H9 (cell line): ENCODE measurements around the gene PPP1R13B. TPM values are rescaled to one million over a fixed set of nuclear protein-coding genes. Genes with fewer than 3 reads are reported as not detected.

Experiments
- DNase-seq: peaks from one replicate; pipeline ENCODE4 v3.0.0-alpha.2; 2017
- H2AFZ ChIP-seq: one replicate; pipeline ENCODE4 v1.6.1; 2013; ENCODE audit warnings: mild to moderate bottlenecking, low read length, control low read depth, moderate library complexity
- H2AK5ac ChIP-seq: 2 replicates; pipeline ENCODE4 v1.6.1; 2013; ENCODE audit warnings: low read length, control low read depth, mixed read lengths; ENCODE audit not compliant: insufficient read length
- H2BK120ac ChIP-seq: one replicate; pipeline ENCODE4 v1.6.1; 2013; ENCODE audit warnings: low read depth, mild to moderate bottlenecking, low read length, control low read depth, inconsistent platforms; ENCODE audit not compliant: poor library complexity, severe bottlenecking
- H2BK12ac ChIP-seq: 2 replicates; pipeline ENCODE4 v1.6.1; 2013; ENCODE audit warnings: low read length, control low read depth, mixed read lengths, low read depth; ENCODE audit not compliant: insufficient read length
- H2BK15ac ChIP-seq: 2 replicates; pipeline ENCODE4 v1.6.1; 2013; ENCODE audit warnings: low read depth, low read length, control low read depth
- H2BK20ac ChIP-seq: one replicate; pipeline ENCODE4 v1.6.1; 2013; ENCODE audit warnings: low read depth, mild to moderate bottlenecking, low read length, control low read depth, inconsistent platforms; ENCODE audit not compliant: poor library complexity, severe bottlenecking
- H2BK5ac ChIP-seq: 2 replicates; pipeline ENCODE4 v1.6.1; 2013; ENCODE audit warnings: low read length, control low read depth, mixed read lengths; ENCODE audit not compliant: insufficient read length
- H3K14ac ChIP-seq: 2 replicates; pipeline ENCODE4 v1.6.1; 2013; ENCODE audit warnings: low read length, control low read depth; ENCODE audit not compliant: insufficient read depth
- H3K18ac ChIP-seq: 2 replicates; pipeline ENCODE4 v1.6.1; 2013; ENCODE audit warnings: low read depth, mild to moderate bottlenecking, mixed read lengths, low read length, control low read depth; ENCODE audit not compliant: insufficient read length
- H3K23ac ChIP-seq: 2 replicates; pipeline ENCODE4 v1.6.1; 2013; ENCODE audit warnings: low read length, control low read depth, mixed read lengths, low read depth; ENCODE audit not compliant: insufficient read length
- H3K23me2 ChIP-seq: 2 replicates; pipeline ENCODE4 v1.6.1; 2013; ENCODE audit warnings: low read depth, mild to moderate bottlenecking, mixed read lengths, low read length, control low read depth; ENCODE audit not compliant: insufficient read length, poor library complexity, severe bottlenecking
- H3K27ac ChIP-seq: 2 replicates; pipeline ENCODE4 v1.5.1; 2013; ENCODE audit warnings: low read length, control low read depth, mixed read lengths, low read depth; ENCODE audit not compliant: insufficient read length
- H3K27me3 ChIP-seq: 2 replicates; pipeline ENCODE4 v1.6.1; 2013; ENCODE audit warnings: low read length, control low read depth, inconsistent platforms; ENCODE audit not compliant: insufficient read depth
- H3K4ac ChIP-seq: 2 replicates; pipeline ENCODE4 v1.6.1; 2013; ENCODE audit warnings: low read depth, mild to moderate bottlenecking, control low read depth, inconsistent platforms, low read length, moderate library complexity
- H3K4me1 ChIP-seq: 2 replicates; pipeline ENCODE4 v1.6.1; 2013; ENCODE audit warnings: low read length, control low read depth, inconsistent platforms; ENCODE audit not compliant: insufficient read depth
- H3K4me2 ChIP-seq: 2 replicates; pipeline ENCODE4 v1.6.1; 2013; ENCODE audit warnings: low read length, control low read depth, mixed read lengths; ENCODE audit not compliant: insufficient read length, insufficient read depth
- H3K56ac ChIP-seq: 2 replicates; pipeline ENCODE4 v1.6.1; 2013; ENCODE audit warnings: low read depth, mild to moderate bottlenecking, mixed read lengths, low read length, control low read depth; ENCODE audit not compliant: insufficient read length
- H3K79me1 ChIP-seq: 2 replicates; pipeline ENCODE4 v1.6.1; 2013; ENCODE audit warnings: low read depth, mild to moderate bottlenecking, moderate library complexity, low read length, control low read depth, inconsistent platforms; ENCODE audit not compliant: insufficient read depth, poor library complexity, severe bottlenecking
- H3K79me2 ChIP-seq: 2 replicates; pipeline ENCODE4 v1.6.1; 2013; ENCODE audit warnings: low read length, control low read depth, inconsistent platforms; ENCODE audit not compliant: insufficient read depth
- H3K9ac ChIP-seq: 2 replicates; pipeline ENCODE4 v1.6.1; 2013; ENCODE audit warnings: low read length, control low read depth, mixed read lengths; ENCODE audit not compliant: insufficient read length; ENCODE audit errors: extremely low read depth
- H3K9me3 ChIP-seq: one replicate; pipeline ENCODE4 v1.6.1; 2013; ENCODE audit warnings: low read depth, low read length, inconsistent platforms; ENCODE audit not compliant: control insufficient read depth
- H3T11ph ChIP-seq: one replicate; pipeline ENCODE4 v1.6.1; 2013; ENCODE audit warnings: mild to moderate bottlenecking, low read length, control low read depth, inconsistent platforms
- H4K20me1 ChIP-seq: one replicate; pipeline ENCODE4 v1.6.1; 2013; ENCODE audit not compliant: control insufficient read depth, insufficient read length, insufficient read depth
- H4K5ac ChIP-seq: 2 replicates; pipeline ENCODE4 v1.6.1; 2013; ENCODE audit warnings: low read depth, mild to moderate bottlenecking, mixed read lengths, low read length, control low read depth; ENCODE audit not compliant: insufficient read length
- H4K8ac ChIP-seq: replicated peaks from 2 replicates; pipeline ENCODE4 v1.6.1; 2013; ENCODE audit warnings: low read length, control low read depth, mixed read lengths, low read depth; ENCODE audit not compliant: insufficient read length
- H4K91ac ChIP-seq: 2 replicates; pipeline ENCODE4 v1.6.1; 2013; ENCODE audit warnings: low read depth, mild to moderate bottlenecking, moderate library complexity, mixed read lengths, low read length, control low read depth; ENCODE audit not compliant: insufficient read length
- H3K27ac Mint-ChIP-seq, 3 experiments: 2 replicates in 2 of 3; 3 replicates in 1 of 3; pipeline ENCODE4 v1.8.0; 2020 to 2021; ENCODE audit warnings: mixed read lengths in 3 of 3, mild to moderate bottlenecking in 1 of 3, moderate library complexity in 1 of 3
- H3K27me3 Mint-ChIP-seq: 2 replicates; pipeline ENCODE4 v1.8.0; 2021; ENCODE audit warnings: low read depth, mild to moderate bottlenecking, moderate library complexity, mixed read lengths
- H3K36me3 Mint-ChIP-seq, 3 experiments: 2 replicates in 2 of 3; 3 replicates in 1 of 3; pipeline ENCODE4 v1.8.0; 2020 to 2021; ENCODE audit warnings: low read depth in 3 of 3, mixed read lengths in 3 of 3; ENCODE audit not compliant: insufficient read depth in 1 of 3
- H3K4me1 Mint-ChIP-seq, 2 experiments: 2 replicates each; pipeline ENCODE4 v1.8.0; 2020; ENCODE audit warnings: mixed read lengths in 2 of 2
- H3K4me3 Mint-ChIP-seq, 2 experiments: 2 replicates in 1 of 2; 3 replicates in 1 of 2; pipeline ENCODE4 v1.8.0; 2020 to 2021; ENCODE audit warnings: mild to moderate bottlenecking in 2 of 2, mixed read lengths in 2 of 2, moderate library complexity in 1 of 2
- H3K9me3 Mint-ChIP-seq, 2 experiments: 2 replicates in 1 of 2; 3 replicates in 1 of 2; pipeline ENCODE4 v1.8.0; 2020; ENCODE audit warnings: mild to moderate bottlenecking in 2 of 2, mixed read lengths in 2 of 2, moderate library complexity in 1 of 2
- CTCF ChIP-seq: fragments of 200-600 bp; sonication (generic); conservative IDR thresholded peaks from 3 replicates; pipeline ENCODE4 v1.8.0; 2021; ENCODE audit warnings: antibody characterized with exemption, mild to moderate bottlenecking
- WGBS: extraction: QIAGEN DNeasy Blood & Tissue Kit; methylation state at CpG from one replicate; pipeline ENCODE4 v1.1.7; 2013; ENCODE audit warnings: missing lambda C conversion rate, low lambda C conversion rate, mixed read lengths; ENCODE audit not compliant: insufficient read length; ENCODE audit errors: extremely low coverage; 5-methylcytosine and 5-hydroxymethylcytosine counted together
- total RNA-seq: library from RNA; stranded (reverse); gene quantifications from 2 replicates; pipeline ENCODE4 v1.2.1, GENCODE V29; 2021

PPP1R13B gene
- total RNA-seq, 1 experiment from 2014 or later: 6.0 TPM

DNA sequence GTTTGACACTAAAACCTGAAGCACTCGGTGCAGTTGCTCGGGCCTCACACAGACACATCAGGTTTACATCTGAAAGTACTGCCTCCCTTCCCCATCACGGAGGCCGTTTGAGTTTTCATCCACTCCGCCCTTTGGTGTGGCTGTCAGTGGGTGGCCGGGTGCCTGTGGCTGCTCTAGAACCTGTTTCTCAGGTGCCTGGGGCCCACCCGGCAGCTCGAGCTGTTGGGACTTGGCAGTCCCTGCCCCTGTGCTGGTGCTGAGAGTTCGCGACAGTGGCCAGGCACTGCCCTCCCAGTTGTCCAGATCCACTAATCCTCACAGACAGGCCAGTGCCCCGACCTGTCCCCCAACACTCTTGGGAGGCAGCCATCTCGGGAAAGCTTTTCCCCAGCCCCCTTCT, 154.5 kb downstream of the PPP1R13B start:
- Histone ChIP-seq H3K56ac (no peak overlapping the region), H3T11ph (no peak overlapping the region), H4K91ac (no peak overlapping the region), H4K20me1 (peaks cover 3% of the 10 kb centered on the region), H2BK20ac (no peak overlapping the region), H3K79me2 (0 out of 2 replicates have a peak, but pooled peaks cover 2% of the 10 kb centered on the region), H3K14ac (no peak overlapping the region), H4K5ac (no peak overlapping the region), H3K79me1 (no peaks in the 10 kb centered on the region), H3K27ac (no peak overlapping the region), H2BK5ac (no peak overlapping the region), H3K27me3 (no peaks in the 10 kb centered on the region), H3K4ac (no peak overlapping the region), H3K9ac (no peak overlapping the region), H2BK12ac (no peak overlapping the region), H2BK15ac (no peak overlapping the region), H3K23ac (no peak overlapping the region), H3K4me1 (no peaks in the 10 kb centered on the region), H4K8ac (no peak overlapping the region), H3K4me2 (no peak overlapping the region), H2AFZ (no peak overlapping the region), H3K23me2 (no peaks in the 10 kb centered on the region), H3K9me3 (no peaks in the 10 kb centered on the region), H2BK120ac (no peak overlapping the region), H2AK5ac (no peak overlapping the region), H3K18ac (no peak overlapping the region)
- Mint-ChIP-seq H3K27me3 (no peaks in the 10 kb centered on the region; the same call in 1 of the 2 replicates), H3K27ac (no peak overlapping the region), H3K9me3 (no peaks in the 10 kb centered on the region), H3K36me3 (peaks cover 0 to 55% (median 24%) of the 10 kb centered on the region in 3 experiments; a peak in 6 of 7 replicates), H3K4me3 (no peak overlapping the region), H3K4me1 (peaks cover 10 to 13% of the 10 kb centered on the region in 2 experiments)
- no peak for TF ChIP-seq CTCF
- no CpG with 5 or more reads among the region's 12 CpGs for WGBS
- DNase-seq: no peak
